ENCODE results near the gene B4GALT1.
"Not testable (repeated sequence)": the region's sequence is repeated elsewhere in the genome, so short reads cannot be mapped to it uniquely, and the experiment has no call there.

Gene B4GALT1

GRCh38 chr9:33099754-33100153 is 67.4 kb downstream of the B4GALT1 start:
- Histone ChIP-seq H3K4me3 (ENCODE audit: low read length) (no peak overlapping the region), H3K18ac (ENCODE audit: low read length) (no peak overlapping the region), H3K36me3 (ENCODE audit: control insufficient read depth, insufficient read depth, low read length) (no peaks in the 10 kb centered on the region), H2BK120ac (ENCODE audit: low read depth, low read length) (no peak overlapping the region), H3K79me2 (ENCODE audit: control insufficient read depth, insufficient read depth, low read length) (no peaks in the 10 kb centered on the region), H2AK5ac (ENCODE audit: low read length) (no peak overlapping the region), H4K8ac (ENCODE audit: low read depth, low read length) (no peak overlapping the region), H2BK15ac (replicated peaks; ENCODE audit: low read depth) (no peak overlapping the region), H3K79me1 (ENCODE audit: low read length) (no peaks in the 10 kb centered on the region), H3K56ac (ENCODE audit: low read length) (no peak overlapping the region), H4K5ac (ENCODE audit: low read length) (no peak overlapping the region), H3K9ac (ENCODE audit: low read length) (no peak overlapping the region), H3K4me2 (ENCODE audit: low read length) (no peak overlapping the region), H3K23ac (ENCODE audit: low read length) (no peak overlapping the region), H3K27ac (ENCODE audit: low read depth, low read length) (no peak overlapping the region), H3K27me3 (ENCODE audit: insufficient read depth, low read length, poor library complexity) (no peaks in the 10 kb centered on the region), H2BK5ac (ENCODE audit: low read length) (no peak overlapping the region), H3K4me1 (ENCODE audit: control insufficient read depth, low read depth, low read length) (no peaks in the 10 kb centered on the region), H3K4ac (ENCODE audit: low read depth, low read length) (no peak overlapping the region)
- no peak for DNase-seq
- WGBS (ENCODE audit: extremely low coverage, insufficient coverage, low lambda C conversion rate), result no CpG with 5 or more reads among the region's 2 CpGs

- H3K79me1 ChIP-seq (ENCODE audit: low read length), result no peaks in the 10 kb centered on the region
- H3K4me3 ChIP-seq (ENCODE audit: low read length), result no peak overlapping the region
- no peak overlapping the region for H3K4ac ChIP-seq (ENCODE audit: low read depth, low read length)
- H4K8ac ChIP-seq (ENCODE audit: low read depth, low read length), result no peak overlapping the region
- H3K18ac ChIP-seq (ENCODE audit: low read length), result no peak overlapping the region
- no peak overlapping the region for H3K56ac ChIP-seq (ENCODE audit: low read length)
- no peak overlapping the region for H2AK5ac ChIP-seq (ENCODE audit: low read length)
- no peak overlapping the region for H3K9ac ChIP-seq (ENCODE audit: low read length)
- no peaks in the 10 kb centered on the region for H3K27me3 ChIP-seq (ENCODE audit: insufficient read depth, low read length, poor library complexity)
- H3K4me2 ChIP-seq (ENCODE audit: low read length), result no peak overlapping the region
- no peak for DNase-seq
- H3K23ac ChIP-seq (ENCODE audit: low read length), result no peak overlapping the region
- no peaks in the 10 kb centered on the region for H3K4me1 ChIP-seq (ENCODE audit: control insufficient read depth, low read depth, low read length)
- no peaks in the 10 kb centered on the region for H3K79me2 ChIP-seq (ENCODE audit: control insufficient read depth, insufficient read depth, low read length)
- no peak overlapping the region for H2BK15ac ChIP-seq (replicated peaks; ENCODE audit: low read depth)
- no peak overlapping the region for H2BK5ac ChIP-seq (ENCODE audit: low read length)
- H4K5ac ChIP-seq (ENCODE audit: low read length), result no peak overlapping the region
- H2BK120ac ChIP-seq (ENCODE audit: low read depth, low read length), result no peak overlapping the region
- no peaks in the 10 kb centered on the region for H3K36me3 ChIP-seq (ENCODE audit: control insufficient read depth, insufficient read depth, low read length)
- H3K27ac ChIP-seq (ENCODE audit: low read depth, low read length), result no peak overlapping the region
- WGBS (ENCODE audit: extremely low coverage, insufficient coverage, low lambda C conversion rate), result no CpG with 5 or more reads among the region's 3 CpGs
These were observed 69.9 kb downstream of the B4GALT1 start for GRCh38 chr9:33097192-33097591.

GRCh38 chr9:33092634-33093033 is 74.5 kb downstream of the B4GALT1 start:
- no peaks in the 10 kb centered on the region for H3K4me1 ChIP-seq (ENCODE audit: control insufficient read depth, low read depth, low read length)
- no peaks in the 10 kb centered on the region for H3K27me3 ChIP-seq (ENCODE audit: insufficient read depth, low read length, poor library complexity)
- H3K79me1 ChIP-seq (ENCODE audit: low read length), result no peaks in the 10 kb centered on the region
- H3K4me3 ChIP-seq (ENCODE audit: low read length), result no peak overlapping the region
- no peak for DNase-seq
- no peak overlapping the region for H3K4ac ChIP-seq (ENCODE audit: low read depth, low read length)
- no peaks in the 10 kb centered on the region for H3K36me3 ChIP-seq (ENCODE audit: control insufficient read depth, insufficient read depth, low read length)
- H2AK5ac ChIP-seq (ENCODE audit: low read length), result no peak overlapping the region
- no peak overlapping the region for H3K4me2 ChIP-seq (ENCODE audit: low read length)
- H2BK120ac ChIP-seq (ENCODE audit: low read depth, low read length), result no peak overlapping the region
- no peak overlapping the region for H3K23ac ChIP-seq (ENCODE audit: low read length)
- H2BK15ac ChIP-seq (replicated peaks; ENCODE audit: low read depth), result no peak overlapping the region
- no peak overlapping the region for H2BK5ac ChIP-seq (ENCODE audit: low read length)
- no CpG with 5 or more reads among the region's 5 CpGs for WGBS (ENCODE audit: extremely low coverage, insufficient coverage, low lambda C conversion rate)
- no peak overlapping the region for H4K5ac ChIP-seq (ENCODE audit: low read length)
- H4K8ac ChIP-seq (ENCODE audit: low read depth, low read length), result no peak overlapping the region
- no peak overlapping the region for H3K9ac ChIP-seq (ENCODE audit: low read length)
- no peaks in the 10 kb centered on the region for H3K79me2 ChIP-seq (ENCODE audit: control insufficient read depth, insufficient read depth, low read length)
- H3K18ac ChIP-seq (ENCODE audit: low read length), result no peak overlapping the region
- no peak overlapping the region for H3K56ac ChIP-seq (ENCODE audit: low read length)
- no peak overlapping the region for H3K27ac ChIP-seq (ENCODE audit: low read depth, low read length)

GRCh38 chr9:33085672-33086071 is 81.5 kb downstream of the B4GALT1 start:
- not testable (repeated sequence) for H2BK15ac ChIP-seq (replicated peaks; ENCODE audit: low read depth); H3K27ac ChIP-seq (ENCODE audit: low read depth, low read length); H3K27me3 ChIP-seq (ENCODE audit: insufficient read depth, low read length, poor library complexity); H3K36me3 ChIP-seq (ENCODE audit: control insufficient read depth, insufficient read depth, low read length); H3K23ac ChIP-seq (ENCODE audit: low read length); H3K18ac ChIP-seq (ENCODE audit: low read length); DNase-seq; H2BK5ac ChIP-seq (ENCODE audit: low read length); H3K4me2 ChIP-seq (ENCODE audit: low read length); H2BK120ac ChIP-seq (ENCODE audit: low read depth, low read length); H3K56ac ChIP-seq (ENCODE audit: low read length); H4K8ac ChIP-seq (ENCODE audit: low read depth, low read length); H3K79me2 ChIP-seq (ENCODE audit: control insufficient read depth, insufficient read depth, low read length); H3K4me3 ChIP-seq (ENCODE audit: low read length); H2AK5ac ChIP-seq (ENCODE audit: low read length); H3K4me1 ChIP-seq (ENCODE audit: control insufficient read depth, low read depth, low read length); H3K4ac ChIP-seq (ENCODE audit: low read depth, low read length); H3K79me1 ChIP-seq (ENCODE audit: low read length); H3K9ac ChIP-seq (ENCODE audit: low read length); H4K5ac ChIP-seq (ENCODE audit: low read length)
- no CpG with 5 or more reads among the region's 9 CpGs for WGBS (ENCODE audit: extremely low coverage, insufficient coverage, low lambda C conversion rate)

- DNase-seq, result no peak
- Histone ChIP-seq H2BK15ac (replicated peaks; ENCODE audit: low read depth) (no peak overlapping the region), H3K56ac (ENCODE audit: low read length) (no peak overlapping the region), H4K8ac (ENCODE audit: low read depth, low read length) (no peak overlapping the region), H4K5ac (ENCODE audit: low read length) (no peak overlapping the region), H3K18ac (ENCODE audit: low read length) (no peak overlapping the region), H3K79me1 (ENCODE audit: low read length) (no peaks in the 10 kb centered on the region), H3K36me3 (ENCODE audit: control insufficient read depth, insufficient read depth, low read length) (no peaks in the 10 kb centered on the region), H3K23ac (ENCODE audit: low read length) (no peak overlapping the region), H3K27ac (ENCODE audit: low read depth, low read length) (no peak overlapping the region), H3K4me1 (ENCODE audit: control insufficient read depth, low read depth, low read length) (no peaks in the 10 kb centered on the region), H3K79me2 (ENCODE audit: control insufficient read depth, insufficient read depth, low read length) (no peaks in the 10 kb centered on the region), H2BK120ac (ENCODE audit: low read depth, low read length) (no peak overlapping the region), H2BK5ac (ENCODE audit: low read length) (no peak overlapping the region), H3K27me3 (ENCODE audit: insufficient read depth, low read length, poor library complexity) (no peaks in the 10 kb centered on the region), H2AK5ac (ENCODE audit: low read length) (no peak overlapping the region), H3K4me3 (ENCODE audit: low read length) (no peak overlapping the region), H3K4ac (ENCODE audit: low read depth, low read length) (no peak overlapping the region), H3K9ac (ENCODE audit: low read length) (no peak overlapping the region), H3K4me2 (ENCODE audit: low read length) (no peak overlapping the region)
- no CpG with 5 or more reads among the region's 8 CpGs for WGBS (ENCODE audit: extremely low coverage, insufficient coverage, low lambda C conversion rate)
These were observed 84.4 kb downstream of the B4GALT1 start for GRCh38 chr9:33082538-33083326.

- H3K27me3 ChIP-seq (ENCODE audit: insufficient read depth, low read length, poor library complexity), result no peaks in the 10 kb centered on the region
- H3K79me2 ChIP-seq (ENCODE audit: control insufficient read depth, insufficient read depth, low read length), result no peaks in the 10 kb centered on the region
- no peak overlapping the region for H3K4me2 ChIP-seq (ENCODE audit: low read length)
- no peak overlapping the region for H3K27ac ChIP-seq (ENCODE audit: low read depth, low read length)
- DNase-seq, result no peak
- H2BK15ac ChIP-seq (replicated peaks; ENCODE audit: low read depth), result no peak overlapping the region
- H4K8ac ChIP-seq (ENCODE audit: low read depth, low read length), result no peak overlapping the region
- H2AK5ac ChIP-seq (ENCODE audit: low read length), result no peak overlapping the region
- no peak overlapping the region for H3K56ac ChIP-seq (ENCODE audit: low read length)
- no peak overlapping the region for H2BK120ac ChIP-seq (ENCODE audit: low read depth, low read length)
- no peak overlapping the region for H3K18ac ChIP-seq (ENCODE audit: low read length)
- H3K79me1 ChIP-seq (ENCODE audit: low read length), result no peaks in the 10 kb centered on the region
- no peak overlapping the region for H2BK5ac ChIP-seq (ENCODE audit: low read length)
- H4K5ac ChIP-seq (ENCODE audit: low read length), result no peak overlapping the region
- no peak overlapping the region for H3K23ac ChIP-seq (ENCODE audit: low read length)
- H3K36me3 ChIP-seq (ENCODE audit: control insufficient read depth, insufficient read depth, low read length), result no peaks in the 10 kb centered on the region
- no peak overlapping the region for H3K4ac ChIP-seq (ENCODE audit: low read depth, low read length)
- WGBS (ENCODE audit: extremely low coverage, insufficient coverage, low lambda C conversion rate), result no CpG with 5 or more reads among the region's 5 CpGs
- no peak overlapping the region for H3K4me3 ChIP-seq (ENCODE audit: low read length)
- no peak overlapping the region for H3K9ac ChIP-seq (ENCODE audit: low read length)
- H3K4me1 ChIP-seq (ENCODE audit: control insufficient read depth, low read depth, low read length), result no peaks in the 10 kb centered on the region
These were observed 85.0 kb downstream of the B4GALT1 start for GRCh38 chr9:33082128-33082527.
